Gastroesophageal sphincter (tissue), 4 donors: ENCODE data around the gene EIF1B. TPM values are rescaled to one million over a fixed set of nuclear protein-coding genes. Genes with fewer than 3 reads are reported as not detected.

ENCODE experiments used
- ATAC-seq: fragments of 150-250 bp; one replicate; pipeline ENCODE4 v1.9.1; 2016; ENCODE audit warnings: mild to moderate bottlenecking, moderate library complexity
- H3K27ac ChIP-seq, 4 donors: fragments of 200-600 bp; sonication (generic) in 3 of 4; 1 replicate in 3 of 4; 2 replicates in 1 of 4; pipeline ENCODE4 v1.5.1; 2016 to 2019
- H3K27me3 ChIP-seq: fragments of 200-600 bp; sonication (generic); one replicate; pipeline ENCODE4 v1.5.1; 2019
- H3K36me3 ChIP-seq, 2 donors: fragments of 200-600 bp; sonication (generic); one replicate each; pipeline ENCODE4 v1.5.1; 2019; ENCODE audit warnings: control low read depth in 1 of 2
- H3K4me1 ChIP-seq, 3 donors: fragments of 200-600 bp; sonication (generic); 1 replicate in 2 of 3; 2 replicates in 1 of 3; pipeline ENCODE4 v1.5.1; 2016 to 2019; ENCODE audit warnings: control low read depth in 2 of 3
- H3K4me3 ChIP-seq, 2 donors: fragments of 200-600 bp; sonication (generic); one replicate each; pipeline ENCODE4 v1.5.1; 2019; ENCODE audit warnings: mild to moderate bottlenecking in 1 of 2, moderate library complexity in 1 of 2
- H3K9me3 ChIP-seq, 3 donors: fragments of 200-600 bp; sonication (generic); one replicate each; pipeline ENCODE4 v1.5.1; 2017 to 2019; ENCODE audit warnings: control low read depth in 2 of 3
- EP300 ChIP-seq: sonication (generic); formaldehyde crosslinking; IDR thresholded peaks from one replicate; pipeline ENCODE4 v1.6.1; 2017; ENCODE audit warnings: antibody characterized with exemption, mild to moderate bottlenecking
- POLR2A ChIP-seq, 2 donors: fragments of 450-650 bp; IDR thresholded peaks; one replicate each; pipeline ENCODE4 v1.6.1; 2017; ENCODE audit warnings: antibody characterized with exemption in 2 of 2, mild to moderate bottlenecking in 2 of 2, moderate library complexity in 1 of 2
- POLR2AphosphoS5 ChIP-seq: sonication (generic); formaldehyde crosslinking; IDR thresholded peaks from one replicate; pipeline ENCODE4 v1.6.1; 2017; ENCODE audit warnings: antibody characterized with exemption
- WGBS, 2 donors: methylation state at CpG; one replicate each; pipeline ENCODE4 v1.1.5; 2018; ENCODE audit warnings: low coverage in 1 of 2; 5-methylcytosine and 5-hydroxymethylcytosine counted together
- total RNA-seq, 4 donors: library from RNA; depleted of rRNA; stranded (reverse); fragments of >200 nt; gene quantifications; one replicate each; pipeline ENCODE4 v1.1.0, GENCODE V29; 2016
- TF ChIP-seq, protein P1 (sequence below), 4 experiments: fragments of 200-600 bp in 2 of 4; fragments of 450-650 bp in 2 of 4; sonication (generic) in 1 of 4; IDR thresholded peaks; one replicate each; pipeline ENCODE4 v1.5.1; 2017 to 2019; ENCODE audit warnings: antibody characterized with exemption in 4 of 4, mild to moderate bottlenecking in 2 of 4, moderate library complexity in 2 of 4

EIF1B gene
- total RNA-seq, 4 donors from 2014 or later, result 26.8 to 49.2 (median 38.0) TPM

DNA sequence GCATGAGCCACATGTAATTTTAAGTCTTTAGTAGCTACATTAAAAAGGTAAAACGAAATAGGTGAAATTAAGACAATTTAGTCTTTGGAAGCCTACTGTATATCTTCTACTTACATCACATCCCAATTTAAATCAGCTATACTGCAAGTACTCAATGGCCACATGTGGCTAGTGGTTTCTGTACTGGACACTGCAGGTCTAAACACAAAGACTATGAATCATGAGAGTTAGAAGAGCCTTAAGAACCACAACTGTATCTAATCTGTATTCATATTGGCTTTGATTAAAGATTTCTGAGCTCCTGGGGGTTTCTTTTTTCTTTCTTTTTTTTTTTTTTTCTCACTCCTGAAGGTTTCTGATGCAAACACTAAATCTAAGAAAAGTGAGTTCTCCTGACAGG is 2.3 kb upstream of the EIF1B start:
- WGBS, 2 donors, result 75 to 80% methylated on average over 1 of the region's 1 CpG
- no peak overlapping the region for H3K27ac ChIP-seq
- H3K9me3 ChIP-seq, result no peaks in the 10 kb centered on the region
- peaks cover 3 to 40% (median 6%) of the 10 kb centered on the region in 3 donors for H3K4me1 ChIP-seq
- H3K4me3 ChIP-seq, result no peak overlapping the region
- peaks cover 0 to 7% of the 10 kb centered on the region in 2 donors for H3K36me3 ChIP-seq
- TF ChIP-seq POLR2AphosphoS5 (no peak), POLR2A (IDR thresholded peaks at IDR 0.05) (no peak), EP300 (no peak)
- TF ChIP-seq, protein P1, sequence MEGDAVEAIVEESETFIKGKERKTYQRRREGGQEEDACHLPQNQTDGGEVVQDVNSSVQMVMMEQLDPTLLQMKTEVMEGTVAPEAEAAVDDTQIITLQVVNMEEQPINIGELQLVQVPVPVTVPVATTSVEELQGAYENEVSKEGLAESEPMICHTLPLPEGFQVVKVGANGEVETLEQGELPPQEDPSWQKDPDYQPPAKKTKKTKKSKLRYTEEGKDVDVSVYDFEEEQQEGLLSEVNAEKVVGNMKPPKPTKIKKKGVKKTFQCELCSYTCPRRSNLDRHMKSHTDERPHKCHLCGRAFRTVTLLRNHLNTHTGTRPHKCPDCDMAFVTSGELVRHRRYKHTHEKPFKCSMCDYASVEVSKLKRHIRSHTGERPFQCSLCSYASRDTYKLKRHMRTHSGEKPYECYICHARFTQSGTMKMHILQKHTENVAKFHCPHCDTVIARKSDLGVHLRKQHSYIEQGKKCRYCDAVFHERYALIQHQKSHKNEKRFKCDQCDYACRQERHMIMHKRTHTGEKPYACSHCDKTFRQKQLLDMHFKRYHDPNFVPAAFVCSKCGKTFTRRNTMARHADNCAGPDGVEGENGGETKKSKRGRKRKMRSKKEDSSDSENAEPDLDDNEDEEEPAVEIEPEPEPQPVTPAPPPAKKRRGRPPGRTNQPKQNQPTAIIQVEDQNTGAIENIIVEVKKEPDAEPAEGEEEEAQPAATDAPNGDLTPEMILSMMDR (IDR thresholded peaks at IDR 0.05), result no peak
- no peaks in the 10 kb centered on the region for H3K27me3 ChIP-seq
- ATAC-seq, result no peak

DNA sequence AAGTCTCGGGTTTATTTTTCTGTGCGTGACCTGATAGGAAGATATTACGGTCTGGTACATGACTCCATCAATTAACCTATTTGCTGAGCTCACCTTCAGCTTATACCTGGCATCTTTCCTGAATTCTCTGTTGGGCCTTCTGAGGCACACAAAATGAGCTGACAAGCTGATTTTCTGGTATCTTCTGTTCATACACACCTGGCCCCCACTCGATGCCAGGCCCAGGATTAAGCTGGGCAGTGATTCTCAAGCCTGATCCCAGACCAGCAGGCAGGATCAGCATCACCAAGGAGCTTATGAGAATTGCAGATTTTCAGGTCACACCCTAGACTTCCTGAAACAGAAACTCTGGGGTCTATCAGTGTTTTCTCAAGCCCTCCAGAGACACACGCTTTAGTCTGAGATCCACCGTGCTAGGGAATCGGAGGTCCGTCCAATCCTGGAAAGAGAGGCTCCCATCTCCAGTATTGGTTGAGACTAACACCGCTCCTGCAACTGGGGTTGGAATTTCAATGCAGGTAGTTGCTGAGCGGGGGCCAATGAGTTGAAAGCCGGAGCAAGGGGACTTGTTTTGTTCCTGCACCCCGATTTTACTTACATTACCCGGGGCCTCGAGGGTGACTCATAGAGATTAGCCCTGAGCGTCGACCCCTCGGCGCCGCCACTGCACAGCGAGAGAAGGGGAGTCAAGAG is 636 bp upstream of the EIF1B start:
- Histone ChIP-seq H3K36me3 (peaks cover 0 to 24% of the 10 kb centered on the region in 2 donors), H3K27ac (peak overlapping the region; percentile 9 to 98 (median 98)), H3K9me3 (no peaks in the 10 kb centered on the region), H3K4me3 (peak overlapping the region; percentile 32 to 88), H3K27me3 (no peaks in the 10 kb centered on the region), H3K4me1 (peaks cover 0 to 42% (median 8%) of the 10 kb centered on the region in 3 donors)
- no peak for ATAC-seq
- WGBS, 2 donors, result 24 to 81% methylated on average over 4 to 11 of the region's 20 CpGs
- TF ChIP-seq POLR2A (IDR thresholded peaks at IDR 0.05), result no peak

DNA sequence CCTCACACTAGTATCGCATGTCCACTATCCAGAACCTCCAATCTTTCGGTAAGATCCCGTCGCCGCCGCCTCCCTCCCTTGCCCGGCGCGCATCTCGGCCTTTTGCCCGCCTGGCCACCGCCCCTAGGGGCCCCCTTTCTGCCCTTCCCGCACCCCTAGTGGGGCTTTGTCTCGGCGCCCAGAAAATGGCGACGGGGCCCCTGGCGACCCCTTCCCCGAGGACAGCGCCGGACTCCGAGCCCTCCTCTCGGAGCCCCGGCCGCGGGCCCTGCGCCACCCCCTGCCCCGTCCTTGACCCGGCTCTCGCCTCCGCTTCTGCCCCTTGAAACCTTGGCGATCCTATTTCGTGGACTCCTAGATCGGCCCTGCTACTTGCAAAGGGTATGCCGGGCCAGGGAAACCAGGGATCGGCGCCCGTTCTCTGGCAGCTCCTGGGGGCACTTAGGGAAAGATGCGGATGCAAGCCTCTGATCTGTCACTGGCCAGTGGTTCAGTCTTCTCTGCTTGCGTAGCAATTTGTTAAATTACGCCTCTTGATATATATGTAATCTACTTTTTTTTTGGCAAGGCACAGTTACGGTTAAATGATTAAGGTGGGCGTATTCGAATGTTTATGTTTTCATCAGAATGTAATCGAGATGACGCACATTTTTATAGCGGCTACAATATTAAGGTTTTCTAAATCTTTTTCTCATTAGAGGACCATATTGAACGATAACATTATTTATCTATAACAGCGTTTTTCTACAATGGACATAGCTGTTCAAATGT is 603 bp downstream of the EIF1B start:
- peaks cover 0 to 37% of the 10 kb centered on the region in 2 donors for H3K36me3 ChIP-seq
- H3K27ac ChIP-seq, result peak overlapping the region; percentile 92 to 98 (median 98)
- 0% methylated on average over 18 to 25 of the region's 49 CpGs for WGBS, 2 donors
- H3K4me1 ChIP-seq, result peaks cover 0 to 50% (median 8%) of the 10 kb centered on the region in 3 donors
- ATAC-seq, result peak; percentile 20
- no peaks in the 10 kb centered on the region for H3K27me3 ChIP-seq
- no peaks in the 10 kb centered on the region for H3K9me3 ChIP-seq
- no peak for TF ChIP-seq EP300
- TF ChIP-seq, protein P1 (IDR thresholded peaks at IDR 0.05), result no peak
- TF ChIP-seq POLR2A (IDR thresholded peaks at IDR 0.05), result no peak
- peak overlapping the region; percentile 88 to 95 for H3K4me3 ChIP-seq

DNA sequence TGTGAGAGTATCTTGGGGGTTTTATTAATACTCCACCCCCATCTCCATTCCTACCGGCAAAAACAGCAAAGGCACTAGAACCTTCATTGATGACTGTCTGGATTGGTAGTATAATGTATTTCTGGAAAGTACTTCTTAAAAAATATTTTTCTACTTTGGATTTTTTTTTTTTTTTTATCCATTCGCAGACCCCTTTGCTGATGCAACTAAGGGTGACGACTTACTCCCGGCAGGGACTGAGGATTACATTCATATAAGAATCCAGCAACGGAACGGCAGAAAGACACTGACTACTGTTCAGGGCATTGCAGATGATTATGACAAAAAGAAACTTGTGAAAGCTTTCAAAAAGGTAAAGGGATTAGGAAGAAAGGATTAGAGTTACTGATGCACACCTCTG is 1.2 kb downstream of the EIF1B start:
- 1 to 2% methylated on average over 6 of the region's 6 CpGs for WGBS, 2 donors
- TF ChIP-seq EP300 (no peak), POLR2AphosphoS5 (no peak), POLR2A (IDR thresholded peaks at IDR 0.05) (no peak)
- TF ChIP-seq, protein P1 (IDR thresholded peaks at IDR 0.05), result no peak
- H3K4me3 ChIP-seq, result peak overlapping the region; percentile 88 to 95
- no peaks in the 10 kb centered on the region for H3K9me3 ChIP-seq
- H3K27ac ChIP-seq, result peak overlapping the region; percentile 92 to 98 (median 98)
- peaks cover 0 to 50% (median 8%) of the 10 kb centered on the region in 3 donors for H3K4me1 ChIP-seq
- no peaks in the 10 kb centered on the region for H3K27me3 ChIP-seq
- H3K36me3 ChIP-seq, result peaks cover 0 to 37% of the 10 kb centered on the region in 2 donors
- no peak for ATAC-seq

DNA sequence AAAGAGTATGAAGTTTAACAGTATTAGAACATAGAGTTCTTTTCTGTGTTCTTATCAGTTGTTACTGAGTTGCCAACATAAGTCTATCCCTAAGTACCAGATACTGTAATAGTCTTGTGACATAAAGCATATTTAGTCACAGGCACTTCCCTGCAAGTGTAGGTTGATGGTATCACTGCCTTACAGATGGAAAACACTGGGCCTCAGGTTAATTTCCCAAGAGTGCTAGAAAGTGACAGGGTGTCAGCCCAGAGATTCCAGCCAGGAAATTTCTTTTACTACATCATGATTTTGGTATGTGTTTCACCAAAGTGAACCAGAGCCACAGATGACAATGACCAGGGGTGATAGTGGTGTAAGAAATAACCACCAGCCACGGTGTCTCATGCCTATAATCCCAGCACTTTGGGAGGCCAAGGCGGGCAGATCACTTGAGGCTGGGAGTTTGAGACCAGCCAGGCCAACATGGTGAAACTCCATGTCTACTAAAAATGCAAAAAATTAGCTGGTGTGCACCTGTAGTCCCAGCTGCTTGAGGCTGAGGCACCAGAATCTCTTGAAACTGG is 3.2 kb downstream of the EIF1B start:
- Histone ChIP-seq H3K27me3 (no peaks in the 10 kb centered on the region), H3K4me3 (no peak overlapping the region), H3K27ac (peak overlapping the region in 1 of 4 donors; percentile 4), H3K9me3 (no peaks in the 10 kb centered on the region), H3K36me3 (peaks cover 0 to 37% of the 10 kb centered on the region in 2 donors), H3K4me1 (peaks cover 0 to 50% (median 8%) of the 10 kb centered on the region in 3 donors)
- TF ChIP-seq, protein P1 (IDR thresholded peaks at IDR 0.05), result no peak
- TF ChIP-seq EP300 (no peak), POLR2AphosphoS5 (no peak), POLR2A (IDR thresholded peaks at IDR 0.05) (no peak)
- no peak for ATAC-seq
- WGBS, 2 donors, result 50% methylated on average over 2 of the region's 2 CpGs; no CpG with 5 or more reads in 1 of the 2 donors
